SH-SY5Y (cell line): ENCODE results near the gene CDH22.

Experiments used
- GATA2 ChIP-seq: IDR thresholded peaks from 2 replicates; pipeline ENCODE4 v1.6.1; 2011; ENCODE audit warnings: mild to moderate bottlenecking, low read depth, low read length
- GATA3 ChIP-seq: IDR thresholded peaks from 2 replicates; pipeline ENCODE4 v1.6.1; 2011; ENCODE audit warnings: low read depth, mild to moderate bottlenecking, low read length, moderate library complexity

Gene CDH22

GRCh38 chr20:46333161-46333991 is 25.1 kb upstream of the CDH22 start:
- TF ChIP-seq GATA3: no peak
- no peak for TF ChIP-seq GATA2

DNA sequence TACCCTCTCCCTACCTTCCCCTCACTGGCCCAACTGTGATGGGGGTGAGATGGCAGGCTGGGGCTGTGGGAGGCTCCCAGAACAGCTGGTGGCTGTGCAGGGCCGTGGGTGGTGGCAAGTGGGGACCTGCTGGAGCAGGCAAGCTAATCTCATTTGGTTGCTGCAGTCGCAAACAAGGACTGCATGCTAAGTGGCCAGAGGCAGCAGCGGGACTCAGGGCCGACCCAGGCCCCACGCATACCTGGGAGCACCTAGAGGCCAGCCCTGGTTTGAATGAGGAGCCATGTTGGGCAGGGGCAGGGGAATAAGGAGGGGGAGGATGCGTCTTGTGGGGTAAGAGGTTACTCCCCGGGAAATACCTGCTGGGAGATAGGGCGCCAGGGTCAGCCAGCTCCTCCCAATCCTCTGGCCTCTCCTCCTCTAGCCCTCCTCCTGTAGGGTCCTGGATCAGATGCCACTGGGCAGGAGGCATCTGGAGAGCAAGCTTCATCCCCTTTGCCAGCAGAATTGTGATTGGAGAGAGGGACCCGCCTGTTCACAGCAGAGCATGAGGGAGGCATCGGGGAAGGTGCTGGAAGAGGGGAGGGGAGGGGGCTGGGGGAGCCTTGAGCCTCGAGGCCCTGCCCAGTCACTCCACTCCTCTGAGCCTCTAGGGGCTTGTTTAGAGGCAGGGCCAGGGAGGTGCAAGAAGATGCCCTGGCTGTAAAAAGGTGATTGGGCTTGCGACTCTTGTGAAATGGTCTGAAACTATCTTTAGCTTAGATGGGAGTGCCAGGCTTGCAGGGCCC is 24.3 kb upstream of the CDH22 start:
- TF ChIP-seq GATA3 (no peak), GATA2 (no peak)

GRCh38 chr20:46331611-46332361 is 23.5 kb upstream of the CDH22 start:
- TF ChIP-seq GATA3 (no peak), GATA2 (no peak)

- TF ChIP-seq GATA3 (no peak), GATA2 (no peak)
These were observed 22.6 kb upstream of the CDH22 start for GRCh38 chr20:46330831-46331371.

DNA sequence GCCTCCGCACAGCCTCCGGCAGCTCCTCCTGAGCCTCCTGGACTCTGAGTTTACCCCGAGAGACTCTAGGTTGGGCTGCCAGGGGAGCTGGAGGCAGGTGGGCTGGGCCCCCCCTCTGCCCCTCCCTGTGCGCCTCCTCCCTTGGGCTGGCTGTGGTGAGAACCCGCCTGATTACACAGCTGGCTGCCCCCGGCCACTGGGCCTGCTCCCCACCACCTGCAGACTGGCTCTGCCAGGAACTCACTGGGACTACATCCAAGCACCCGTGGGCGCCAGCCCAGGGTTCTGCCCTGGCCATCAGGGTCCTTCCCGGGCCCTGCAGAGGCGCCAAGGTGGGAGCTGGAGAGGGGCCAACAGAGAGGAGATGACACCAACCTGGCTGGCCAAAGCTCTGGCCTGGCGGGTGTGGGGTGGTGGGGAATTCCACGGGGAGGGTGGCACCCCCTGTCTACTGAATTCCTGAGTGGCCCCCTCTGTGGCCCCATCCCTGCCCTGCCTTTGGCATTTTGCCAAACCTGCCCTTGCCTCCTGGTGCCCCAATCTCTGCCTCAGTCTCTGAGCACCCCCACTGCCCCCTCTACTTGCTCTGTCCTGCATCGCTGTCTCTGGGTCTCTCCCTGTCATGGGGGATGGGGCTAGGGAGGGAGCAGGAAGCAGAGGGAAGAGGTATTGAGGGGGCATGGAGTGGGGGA is 21.9 kb upstream of the CDH22 start:
- TF ChIP-seq GATA3 (no peak), GATA2 (no peak)

- no peak for TF ChIP-seq GATA3
- no peak for TF ChIP-seq GATA2
These were observed 20.0 kb upstream of the CDH22 start for GRCh38 chr20:46328200-46328882.

DNA sequence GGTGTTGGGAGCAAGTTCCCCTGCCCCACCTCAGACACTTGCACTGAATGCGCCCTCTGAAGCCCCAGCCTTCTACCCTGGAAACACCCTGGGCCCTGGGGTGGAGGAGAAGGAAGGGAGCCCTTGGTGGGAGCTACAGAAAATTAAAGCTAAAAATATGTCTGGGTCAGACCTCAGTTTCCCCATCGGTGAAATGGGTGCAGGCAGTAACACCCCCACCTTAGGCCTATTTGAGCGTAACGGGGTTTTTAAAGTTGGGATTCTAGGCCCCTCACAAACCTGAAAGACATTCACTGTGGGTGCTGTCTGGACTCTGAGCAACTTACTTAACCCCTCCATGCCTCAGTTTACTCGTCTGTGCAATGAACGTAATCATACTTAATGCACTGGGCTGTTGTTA is 19.3 kb upstream of the CDH22 start:
- TF ChIP-seq GATA3: no peak
- TF ChIP-seq GATA2: no peak

GRCh38 chr20:46325789-46326188 is 17.5 kb upstream of the CDH22 start:
- TF ChIP-seq GATA2: no peak
- no peak for TF ChIP-seq GATA3

- no peak for TF ChIP-seq GATA3
- no peak for TF ChIP-seq GATA2
These were observed 16.8 kb upstream of the CDH22 start for GRCh38 chr20:46324960-46325703.

DNA sequence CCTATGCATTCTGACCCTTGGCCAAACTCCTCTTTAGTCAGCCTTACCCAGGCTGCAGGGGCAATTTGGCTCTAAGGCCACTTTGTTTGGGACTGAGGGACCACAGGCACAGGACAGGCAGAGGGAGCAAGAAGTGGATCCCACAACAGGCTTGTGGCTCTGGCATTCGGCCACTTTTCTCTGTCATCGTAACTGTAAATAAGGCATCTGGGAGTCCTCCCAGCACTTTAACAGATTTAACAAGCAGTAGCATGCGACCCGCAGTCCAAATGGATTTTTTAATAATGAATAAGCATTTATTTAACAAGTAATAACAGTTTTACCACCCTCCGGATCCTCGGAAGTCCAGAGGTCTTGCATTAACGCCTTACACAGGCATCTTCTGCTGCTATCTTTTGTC is 16.1 kb upstream of the CDH22 start:
- TF ChIP-seq GATA2: no peak
- TF ChIP-seq GATA3: no peak

DNA sequence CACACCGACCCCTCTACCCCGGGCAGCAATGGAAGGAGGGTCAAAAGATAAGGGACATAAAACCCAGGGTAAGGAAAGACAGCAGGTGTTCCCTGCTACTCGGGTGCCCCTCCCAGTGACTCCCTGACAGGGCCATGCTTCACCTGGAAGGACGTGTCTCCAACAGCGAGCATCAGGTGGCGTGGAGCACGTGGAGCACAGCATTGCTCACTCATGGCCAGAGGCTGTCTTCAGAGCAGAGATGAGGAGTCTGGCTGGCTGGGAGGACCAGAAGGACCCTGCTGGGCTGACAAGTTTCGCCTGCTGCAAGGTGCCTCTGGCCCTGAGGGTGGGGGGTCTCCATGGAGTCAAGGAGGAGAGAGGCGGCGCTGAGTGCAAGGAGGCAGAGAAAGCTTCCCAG is 15.3 kb upstream of the CDH22 start:
- TF ChIP-seq GATA3: no peak
- no peak for TF ChIP-seq GATA2

- TF ChIP-seq GATA2 (no peak), GATA3 (no peak)
These were observed 14.3 kb upstream of the CDH22 start for GRCh38 chr20:46322641-46323040.
